H9 (cell line): ENCODE measurements around the gene RBMS3. TPM values are rescaled to one million over a fixed set of nuclear protein-coding genes. Genes with fewer than 3 reads are reported as not detected.

Experiments
- DNase-seq: peaks from one replicate; pipeline ENCODE4 v3.0.0-alpha.2; 2017
- H2AFZ ChIP-seq: one replicate; pipeline ENCODE4 v1.6.1; 2013; ENCODE audit warnings: mild to moderate bottlenecking, low read length, control low read depth, moderate library complexity
- H2AK5ac ChIP-seq: 2 replicates; pipeline ENCODE4 v1.6.1; 2013; ENCODE audit warnings: low read length, control low read depth, mixed read lengths; ENCODE audit not compliant: insufficient read length
- H2BK120ac ChIP-seq: one replicate; pipeline ENCODE4 v1.6.1; 2013; ENCODE audit warnings: low read depth, mild to moderate bottlenecking, low read length, control low read depth, inconsistent platforms; ENCODE audit not compliant: poor library complexity, severe bottlenecking
- H2BK12ac ChIP-seq: 2 replicates; pipeline ENCODE4 v1.6.1; 2013; ENCODE audit warnings: low read length, control low read depth, mixed read lengths, low read depth; ENCODE audit not compliant: insufficient read length
- H2BK15ac ChIP-seq: 2 replicates; pipeline ENCODE4 v1.6.1; 2013; ENCODE audit warnings: low read depth, low read length, control low read depth
- H2BK20ac ChIP-seq: one replicate; pipeline ENCODE4 v1.6.1; 2013; ENCODE audit warnings: low read depth, mild to moderate bottlenecking, low read length, control low read depth, inconsistent platforms; ENCODE audit not compliant: poor library complexity, severe bottlenecking
- H2BK5ac ChIP-seq: 2 replicates; pipeline ENCODE4 v1.6.1; 2013; ENCODE audit warnings: low read length, control low read depth, mixed read lengths; ENCODE audit not compliant: insufficient read length
- H3K14ac ChIP-seq: 2 replicates; pipeline ENCODE4 v1.6.1; 2013; ENCODE audit warnings: low read length, control low read depth; ENCODE audit not compliant: insufficient read depth
- H3K18ac ChIP-seq: 2 replicates; pipeline ENCODE4 v1.6.1; 2013; ENCODE audit warnings: low read depth, mild to moderate bottlenecking, mixed read lengths, low read length, control low read depth; ENCODE audit not compliant: insufficient read length
- H3K23ac ChIP-seq: 2 replicates; pipeline ENCODE4 v1.6.1; 2013; ENCODE audit warnings: low read length, control low read depth, mixed read lengths, low read depth; ENCODE audit not compliant: insufficient read length
- H3K23me2 ChIP-seq: 2 replicates; pipeline ENCODE4 v1.6.1; 2013; ENCODE audit warnings: low read depth, mild to moderate bottlenecking, mixed read lengths, low read length, control low read depth; ENCODE audit not compliant: insufficient read length, poor library complexity, severe bottlenecking
- H3K27ac ChIP-seq: 2 replicates; pipeline ENCODE4 v1.5.1; 2013; ENCODE audit warnings: low read length, control low read depth, mixed read lengths, low read depth; ENCODE audit not compliant: insufficient read length
- H3K27me3 ChIP-seq: 2 replicates; pipeline ENCODE4 v1.6.1; 2013; ENCODE audit warnings: low read length, control low read depth, inconsistent platforms; ENCODE audit not compliant: insufficient read depth
- H3K4ac ChIP-seq: 2 replicates; pipeline ENCODE4 v1.6.1; 2013; ENCODE audit warnings: low read depth, mild to moderate bottlenecking, control low read depth, inconsistent platforms, low read length, moderate library complexity
- H3K4me1 ChIP-seq: 2 replicates; pipeline ENCODE4 v1.6.1; 2013; ENCODE audit warnings: low read length, control low read depth, inconsistent platforms; ENCODE audit not compliant: insufficient read depth
- H3K4me2 ChIP-seq: 2 replicates; pipeline ENCODE4 v1.6.1; 2013; ENCODE audit warnings: low read length, control low read depth, mixed read lengths; ENCODE audit not compliant: insufficient read length, insufficient read depth
- H3K56ac ChIP-seq: 2 replicates; pipeline ENCODE4 v1.6.1; 2013; ENCODE audit warnings: low read depth, mild to moderate bottlenecking, mixed read lengths, low read length, control low read depth; ENCODE audit not compliant: insufficient read length
- H3K79me1 ChIP-seq: 2 replicates; pipeline ENCODE4 v1.6.1; 2013; ENCODE audit warnings: low read depth, mild to moderate bottlenecking, moderate library complexity, low read length, control low read depth, inconsistent platforms; ENCODE audit not compliant: insufficient read depth, poor library complexity, severe bottlenecking
- H3K79me2 ChIP-seq: 2 replicates; pipeline ENCODE4 v1.6.1; 2013; ENCODE audit warnings: low read length, control low read depth, inconsistent platforms; ENCODE audit not compliant: insufficient read depth
- H3K9ac ChIP-seq: 2 replicates; pipeline ENCODE4 v1.6.1; 2013; ENCODE audit warnings: low read length, control low read depth, mixed read lengths; ENCODE audit not compliant: insufficient read length; ENCODE audit errors: extremely low read depth
- H3K9me3 ChIP-seq: one replicate; pipeline ENCODE4 v1.6.1; 2013; ENCODE audit warnings: low read depth, low read length, inconsistent platforms; ENCODE audit not compliant: control insufficient read depth
- H3T11ph ChIP-seq: one replicate; pipeline ENCODE4 v1.6.1; 2013; ENCODE audit warnings: mild to moderate bottlenecking, low read length, control low read depth, inconsistent platforms
- H4K20me1 ChIP-seq: one replicate; pipeline ENCODE4 v1.6.1; 2013; ENCODE audit not compliant: control insufficient read depth, insufficient read length, insufficient read depth
- H4K5ac ChIP-seq: 2 replicates; pipeline ENCODE4 v1.6.1; 2013; ENCODE audit warnings: low read depth, mild to moderate bottlenecking, mixed read lengths, low read length, control low read depth; ENCODE audit not compliant: insufficient read length
- H4K8ac ChIP-seq: replicated peaks from 2 replicates; pipeline ENCODE4 v1.6.1; 2013; ENCODE audit warnings: low read length, control low read depth, mixed read lengths, low read depth; ENCODE audit not compliant: insufficient read length
- H4K91ac ChIP-seq: 2 replicates; pipeline ENCODE4 v1.6.1; 2013; ENCODE audit warnings: low read depth, mild to moderate bottlenecking, moderate library complexity, mixed read lengths, low read length, control low read depth; ENCODE audit not compliant: insufficient read length
- H3K27ac Mint-ChIP-seq, 3 experiments: 2 replicates in 2 of 3; 3 replicates in 1 of 3; pipeline ENCODE4 v1.8.0; 2020 to 2021; ENCODE audit warnings: mixed read lengths in 3 of 3, mild to moderate bottlenecking in 1 of 3, moderate library complexity in 1 of 3
- H3K27me3 Mint-ChIP-seq: 2 replicates; pipeline ENCODE4 v1.8.0; 2021; ENCODE audit warnings: low read depth, mild to moderate bottlenecking, moderate library complexity, mixed read lengths
- H3K36me3 Mint-ChIP-seq, 3 experiments: 2 replicates in 2 of 3; 3 replicates in 1 of 3; pipeline ENCODE4 v1.8.0; 2020 to 2021; ENCODE audit warnings: low read depth in 3 of 3, mixed read lengths in 3 of 3; ENCODE audit not compliant: insufficient read depth in 1 of 3
- H3K4me1 Mint-ChIP-seq, 2 experiments: 2 replicates each; pipeline ENCODE4 v1.8.0; 2020; ENCODE audit warnings: mixed read lengths in 2 of 2
- H3K4me3 Mint-ChIP-seq, 2 experiments: 2 replicates in 1 of 2; 3 replicates in 1 of 2; pipeline ENCODE4 v1.8.0; 2020 to 2021; ENCODE audit warnings: mild to moderate bottlenecking in 2 of 2, mixed read lengths in 2 of 2, moderate library complexity in 1 of 2
- H3K9me3 Mint-ChIP-seq, 2 experiments: 2 replicates in 1 of 2; 3 replicates in 1 of 2; pipeline ENCODE4 v1.8.0; 2020; ENCODE audit warnings: mild to moderate bottlenecking in 2 of 2, mixed read lengths in 2 of 2, moderate library complexity in 1 of 2
- WGBS: extraction: QIAGEN DNeasy Blood & Tissue Kit; methylation state at CpG from one replicate; pipeline ENCODE4 v1.1.7; 2013; ENCODE audit warnings: missing lambda C conversion rate, low lambda C conversion rate, mixed read lengths; ENCODE audit not compliant: insufficient read length; ENCODE audit errors: extremely low coverage; 5-methylcytosine and 5-hydroxymethylcytosine counted together
- total RNA-seq: library from RNA; stranded (reverse); gene quantifications from 2 replicates; pipeline ENCODE4 v1.2.1, GENCODE V29; 2021
- TF ChIP-seq, protein P1 (sequence below): fragments of 200-600 bp; sonication (generic); conservative IDR thresholded peaks from 3 replicates; pipeline ENCODE4 v1.8.0; 2021; ENCODE audit warnings: antibody characterized with exemption, mild to moderate bottlenecking

Gene RBMS3
- total RNA-seq, 1 experiment from 2014 or later: 8.1 TPM

DNA sequence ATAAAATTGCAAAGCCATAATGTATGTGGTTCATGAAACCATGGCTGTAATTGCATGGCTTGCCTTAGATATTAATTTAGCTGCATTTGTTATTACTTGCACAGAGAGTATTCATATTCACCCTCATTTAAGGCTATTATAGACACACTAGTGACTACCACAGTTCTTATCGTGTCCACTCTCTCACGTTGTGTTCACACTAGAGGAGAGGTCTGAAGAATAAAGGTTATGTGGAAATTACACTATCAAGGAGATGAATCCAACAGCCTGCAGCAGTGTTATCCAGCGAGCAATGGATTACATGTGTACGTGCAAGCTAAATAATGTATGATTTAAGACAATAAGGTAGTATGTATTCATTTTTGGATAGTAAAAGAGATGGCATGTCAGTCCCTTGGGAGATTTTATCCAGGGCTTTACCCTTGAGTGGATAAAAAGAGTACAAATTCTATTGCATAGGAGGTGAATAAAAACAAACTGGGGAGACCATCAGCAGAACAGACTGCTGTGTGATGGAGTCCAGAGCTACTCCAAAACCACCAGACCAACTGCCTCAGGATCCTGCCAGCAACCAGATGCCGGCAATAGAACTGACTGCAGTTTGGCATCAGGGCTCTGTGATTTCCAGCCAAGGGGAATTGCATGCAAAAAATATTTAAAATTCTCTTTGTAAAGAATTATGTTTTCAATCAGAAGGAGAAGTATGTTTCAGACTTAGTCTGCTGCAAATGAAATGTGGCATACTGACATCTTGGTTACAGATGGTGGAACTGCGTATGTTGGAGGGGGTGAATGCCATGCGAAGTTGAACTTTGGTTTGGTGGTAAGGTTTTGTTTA, 146.6 kb downstream of the RBMS3 start:
- TF ChIP-seq, protein P1, sequence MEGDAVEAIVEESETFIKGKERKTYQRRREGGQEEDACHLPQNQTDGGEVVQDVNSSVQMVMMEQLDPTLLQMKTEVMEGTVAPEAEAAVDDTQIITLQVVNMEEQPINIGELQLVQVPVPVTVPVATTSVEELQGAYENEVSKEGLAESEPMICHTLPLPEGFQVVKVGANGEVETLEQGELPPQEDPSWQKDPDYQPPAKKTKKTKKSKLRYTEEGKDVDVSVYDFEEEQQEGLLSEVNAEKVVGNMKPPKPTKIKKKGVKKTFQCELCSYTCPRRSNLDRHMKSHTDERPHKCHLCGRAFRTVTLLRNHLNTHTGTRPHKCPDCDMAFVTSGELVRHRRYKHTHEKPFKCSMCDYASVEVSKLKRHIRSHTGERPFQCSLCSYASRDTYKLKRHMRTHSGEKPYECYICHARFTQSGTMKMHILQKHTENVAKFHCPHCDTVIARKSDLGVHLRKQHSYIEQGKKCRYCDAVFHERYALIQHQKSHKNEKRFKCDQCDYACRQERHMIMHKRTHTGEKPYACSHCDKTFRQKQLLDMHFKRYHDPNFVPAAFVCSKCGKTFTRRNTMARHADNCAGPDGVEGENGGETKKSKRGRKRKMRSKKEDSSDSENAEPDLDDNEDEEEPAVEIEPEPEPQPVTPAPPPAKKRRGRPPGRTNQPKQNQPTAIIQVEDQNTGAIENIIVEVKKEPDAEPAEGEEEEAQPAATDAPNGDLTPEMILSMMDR: no peak
- no peak overlapping the region for H2BK5ac ChIP-seq
- H2BK12ac ChIP-seq: no peak overlapping the region
- Mint-ChIP-seq H3K9me3 (no peaks in the 10 kb centered on the region), H3K4me3 (no peak overlapping the region), H3K36me3 (no peaks in the 10 kb centered on the region), H3K4me1 (peaks cover 12 to 16% of the 10 kb centered on the region in 2 experiments), H3K27ac (peak overlapping the region in 2 of 3 experiments; percentile 9 to 12; a peak in 3 of 7 replicates), H3K27me3 (no peaks in the 10 kb centered on the region)
- no peak for DNase-seq
- no peak overlapping the region for H4K91ac ChIP-seq
- H2AFZ ChIP-seq: no peak overlapping the region
- H3K79me1 ChIP-seq: no peaks in the 10 kb centered on the region
- no peak overlapping the region for H4K5ac ChIP-seq
- no peaks in the 10 kb centered on the region for H3K9me3 ChIP-seq
- H3K18ac ChIP-seq: no peak overlapping the region
- H2BK15ac ChIP-seq: no peak overlapping the region
- H3K9ac ChIP-seq: no peak overlapping the region
- H2BK20ac ChIP-seq: no peak overlapping the region
- H2BK120ac ChIP-seq: no peak overlapping the region
- H3T11ph ChIP-seq: no peak overlapping the region
- WGBS: no CpG with 5 or more reads among the region's 7 CpGs
- no peaks in the 10 kb centered on the region for H3K27me3 ChIP-seq
- H2AK5ac ChIP-seq: no peak overlapping the region
- H3K23me2 ChIP-seq: no peaks in the 10 kb centered on the region
- no peak overlapping the region for H4K8ac ChIP-seq
- H3K4me2 ChIP-seq: no peak overlapping the region
- no peak overlapping the region for H3K27ac ChIP-seq
- no peak overlapping the region for H3K56ac ChIP-seq
- no peak overlapping the region for H3K14ac ChIP-seq
- no peaks in the 10 kb centered on the region for H3K79me2 ChIP-seq
- no peaks in the 10 kb centered on the region for H4K20me1 ChIP-seq
- H3K23ac ChIP-seq: no peak overlapping the region
- no peak overlapping the region for H3K4ac ChIP-seq
- H3K4me1 ChIP-seq: no peaks in the 10 kb centered on the region; the same call in 1 of the 2 replicates
